ENCODE results near the gene CMIP. TPM values are rescaled to one million over a fixed set of nuclear protein-coding genes. Genes with fewer than 3 reads are reported as not detected.
"Not testable (repeated sequence)": the region's sequence is repeated elsewhere in the genome, so short reads cannot be mapped to it uniquely, and the experiment has no call there.

Gene CMIP
- total RNA-seq, 1 experiment from 2014 or later = 68.0 TPM

GRCh38 chr16:81523387-81524115, 78.9 kb downstream of the CMIP start:
- no peak overlapping the region for H3K4me3 ChIP-seq (ENCODE audit: low read depth, low read length)
- TF ChIP-seq CTCF (IDR thresholded peaks at IDR 0.05; ENCODE audit: insufficient read depth in 1 of 2, low read depth in 1 of 2, low read length in 1 of 2, severe bottlenecking in 1 of 2, unreplicated experiment in 1 of 2) = no peak
- ChIA-PET CTCF (no interaction called here), POLR2A (no interaction called here)
- H3K36me3 ChIP-seq (ENCODE audit: control insufficient read depth, insufficient read depth, low read length) = no peaks in the 10 kb centered on the region; the same call in 1 of the 2 replicates
- no peak overlapping the region for H3K4me3 Mint-ChIP-seq (ENCODE audit: unreplicated experiment)
- peaks cover 40% of the 10 kb centered on the region for H3K36me3 Mint-ChIP-seq (ENCODE audit: insufficient read depth, unreplicated experiment)
- intact Hi-C loops (cut with micrococcal nuclease; ENCODE audit: unreplicated experiment) = no loop called here
- H3K27ac Mint-ChIP-seq (ENCODE audit: unreplicated experiment) = peak overlapping the region; percentile 73
- H3K27me3 ChIP-seq (replicated peaks; ENCODE audit: control insufficient read depth, insufficient read depth, low read length) = no peaks in the 10 kb centered on the region
- H3K9me3 ChIP-seq = no peaks in the 10 kb centered on the region
- no TSS peak for BruUV-seq (replicated peaks)
- H3K27me3 Mint-ChIP-seq (ENCODE audit: insufficient read depth, unreplicated experiment) = no peaks in the 10 kb centered on the region
- no peak for DNase-seq
- H3K9me3 Mint-ChIP-seq (ENCODE audit: unreplicated experiment) = no peaks in the 10 kb centered on the region
- no peaks in the 10 kb centered on the region; the same call in none of the 2 replicates for H3K4me1 ChIP-seq
- peaks cover 20% of the 10 kb centered on the region for H3K4me1 Mint-ChIP-seq (ENCODE audit: low read depth, unreplicated experiment)

GRCh38 chr16:81524382-81524781, 79.8 kb downstream of the CMIP start:
- H3K27me3 Mint-ChIP-seq (ENCODE audit: insufficient read depth, unreplicated experiment) = no peaks in the 10 kb centered on the region
- no peaks in the 10 kb centered on the region for H3K9me3 Mint-ChIP-seq (ENCODE audit: unreplicated experiment)
- no peak overlapping the region for H3K4me3 ChIP-seq (ENCODE audit: low read depth, low read length)
- peaks cover 42% of the 10 kb centered on the region for H3K36me3 Mint-ChIP-seq (ENCODE audit: insufficient read depth, unreplicated experiment)
- H3K4me3 Mint-ChIP-seq (ENCODE audit: unreplicated experiment) = no peak overlapping the region
- no peak overlapping the region for H3K27ac Mint-ChIP-seq (ENCODE audit: unreplicated experiment)
- H3K27me3 ChIP-seq (replicated peaks; ENCODE audit: control insufficient read depth, insufficient read depth, low read length) = no peaks in the 10 kb centered on the region
- no peak for DNase-seq
- no peaks in the 10 kb centered on the region; the same call in 1 of the 2 replicates for H3K4me1 ChIP-seq
- peaks cover 20% of the 10 kb centered on the region for H3K4me1 Mint-ChIP-seq (ENCODE audit: low read depth, unreplicated experiment)
- CTCF ChIA-PET = interaction anchor here (0.7 kb wide), 1 partner anchor 383 kb away, joined by 6 read pairs; no protein-coding TSS in a partner anchor
- BruUV-seq (replicated peaks) = no TSS peak
- no peaks in the 10 kb centered on the region; the same call in 1 of the 2 replicates for H3K36me3 ChIP-seq (ENCODE audit: control insufficient read depth, insufficient read depth, low read length)
- no peak for TF ChIP-seq CTCF (IDR thresholded peaks at IDR 0.05; ENCODE audit: insufficient read depth in 1 of 2, low read depth in 1 of 2, low read length in 1 of 2, severe bottlenecking in 1 of 2, unreplicated experiment in 1 of 2)
- POLR2A ChIA-PET = no interaction called here
- no peaks in the 10 kb centered on the region for H3K9me3 ChIP-seq
- intact Hi-C loops (cut with micrococcal nuclease; ENCODE audit: unreplicated experiment) = no loop called here

DNA sequence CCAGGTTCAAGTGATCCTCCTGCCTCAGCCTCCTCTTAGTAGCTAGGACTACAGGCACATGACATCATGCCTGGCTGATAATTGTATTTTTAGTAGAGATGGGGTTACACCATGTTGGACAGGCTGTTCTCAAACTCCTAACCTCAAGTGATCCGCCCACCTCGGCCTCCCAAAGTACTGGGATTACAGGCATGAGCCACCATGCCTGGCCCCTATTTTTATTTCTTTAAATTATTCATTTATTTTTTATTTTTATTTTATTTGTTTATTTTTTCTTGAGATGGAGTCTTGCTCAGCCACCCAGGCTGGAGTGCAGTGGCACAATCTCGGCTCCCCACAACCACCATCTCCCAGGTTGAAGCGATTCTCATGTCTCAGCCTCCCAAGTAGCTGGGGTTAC, 80.3 kb downstream of the CMIP start:
- H3K27me3 Mint-ChIP-seq (ENCODE audit: insufficient read depth, unreplicated experiment); H3K27me3 ChIP-seq (replicated peaks; ENCODE audit: control insufficient read depth, insufficient read depth, low read length); H3K9me3 Mint-ChIP-seq (ENCODE audit: unreplicated experiment); H3K36me3 ChIP-seq (ENCODE audit: control insufficient read depth, insufficient read depth, low read length); H3K9me3 ChIP-seq; H3K4me3 ChIP-seq (ENCODE audit: low read depth, low read length); H3K27ac Mint-ChIP-seq (ENCODE audit: unreplicated experiment); H3K4me3 Mint-ChIP-seq (ENCODE audit: unreplicated experiment); POLR2A ChIA-PET; BruUV-seq (replicated peaks); DNase-seq; H3K4me1 ChIP-seq; intact Hi-C loops (cut with micrococcal nuclease; ENCODE audit: unreplicated experiment): not testable (repeated sequence)
- H3K4me1 Mint-ChIP-seq (ENCODE audit: low read depth, unreplicated experiment) = peaks cover 20% of the 10 kb centered on the region
- H3K36me3 Mint-ChIP-seq (ENCODE audit: insufficient read depth, unreplicated experiment) = peaks cover 42% of the 10 kb centered on the region
- CTCF ChIA-PET = interaction anchor here (0.7 kb wide), 1 partner anchor 384 kb away, joined by 6 read pairs; no protein-coding TSS in a partner anchor
